HL-60 (cell line): Measurements from ENCODE around the gene MLLT11.

Experiments used
- DNase-seq, 2 experiments: peaks; one replicate each; pipeline ENCODE4 v3.0.0-alpha.2; 2010 to 2020; ENCODE audit warnings: low read depth in 1 of 2, low spot score in 1 of 2
- H3K27ac ChIP-seq: fragments of 250-450 bp; sonication (Bioruptor Pico); replicated peaks from 2 replicates; pipeline ENCODE4 v1.5.1; 2020; ENCODE audit warnings: mild to moderate bottlenecking, moderate library complexity
- H3K27me3 ChIP-seq: fragments of 250-450 bp; sonication (Bioruptor Pico); 2 replicates; pipeline ENCODE4 v1.5.1; 2021; ENCODE audit warnings: mild to moderate bottlenecking, moderate library complexity; ENCODE audit not compliant: insufficient read depth, poor library complexity, severe bottlenecking
- H3K4me3 ChIP-seq: replicated peaks from 2 replicates; pipeline ENCODE4 v1.5.1; 2011; ENCODE audit warnings: mild to moderate bottlenecking, control low read depth, low read length; ENCODE audit not compliant: insufficient read depth
- CTCF ChIP-seq: IDR thresholded peaks from one replicate; pipeline ENCODE4 v1.5.1; 2011; ENCODE audit warnings: low read length, control low read depth, inconsistent platforms; ENCODE audit not compliant: insufficient read depth
- GABPA ChIP-seq: IDR thresholded peaks from 2 replicates; pipeline ENCODE4 v1.6.1; 2012; ENCODE audit warnings: low read depth
- POLR2AphosphoS5 ChIP-seq: IDR thresholded peaks from 2 replicates; pipeline ENCODE4 v1.6.1; 2012; ENCODE audit warnings: low read depth
- REST ChIP-seq: IDR thresholded peaks from 2 replicates; pipeline ENCODE4 v1.6.1; 2012; ENCODE audit warnings: low read depth; ENCODE audit not compliant: insufficient replicate concordance
- SPI1 ChIP-seq: IDR thresholded peaks from 2 replicates; pipeline ENCODE4 v1.6.1; 2012; ENCODE audit warnings: low read depth, mild to moderate bottlenecking, borderline replicate concordance

Gene MLLT11

GRCh38 chr1:151032164-151032563, 28.0 kb upstream of the MLLT11 start:
- DNase-seq: no peak
- TF ChIP-seq REST: no peak
- TF ChIP-seq CTCF: no peak
- TF ChIP-seq SPI1: no peak
- TF ChIP-seq POLR2AphosphoS5: no peak
- no peak for TF ChIP-seq GABPA

GRCh38 chr1:151035167-151035566, 25.0 kb upstream of the MLLT11 start:
- TF ChIP-seq GABPA: no peak
- no peak for TF ChIP-seq REST
- no peak for TF ChIP-seq SPI1
- TF ChIP-seq POLR2AphosphoS5: no peak
- TF ChIP-seq CTCF: no peak
- no peak for DNase-seq
- no peaks in the 10 kb centered on the region for H3K27me3 ChIP-seq
- no peak overlapping the region for H3K27ac ChIP-seq
- H3K4me3 ChIP-seq: no peak overlapping the region

More at GRCh38 chr1:151032164-151032563, 28.0 kb upstream of the MLLT11 start:
- Histone ChIP-seq H3K27me3 (no peaks in the 10 kb centered on the region), H3K4me3 (no peak overlapping the region), H3K27ac (no peak overlapping the region)

- Histone ChIP-seq H3K27me3 (no peaks in the 10 kb centered on the region), H3K27ac (no peak within 1 kb of the TSS), H3K4me3 (no peak within 1 kb of the TSS)
- no peak for TF ChIP-seq CTCF
- no peak for TF ChIP-seq SPI1
- TF ChIP-seq REST: no peak
- TF ChIP-seq GABPA: no peak
- TF ChIP-seq POLR2AphosphoS5: no peak
- DNase-seq: no peak
These were observed 23.8 kb upstream of the MLLT11 start, which contains the start of gene BNIPL for GRCh38 chr1:151036356-151036755. Gene BNIPL, plus strand, starts transcription at chr1:151036586. Its CDS starts 140 bp downstream, at chr1:151036726.
